ENCODE measurements around the gene IMMP1L. TPM values are rescaled to one million over a fixed set of nuclear protein-coding genes. Genes with fewer than 3 reads are reported as not detected.

The IMMP1L gene
- total and polyA plus RNA-seq, 2 donors (not counting 1 experiment from before 2014, with no cell fraction given) = 14.3 to 16.5 TPM

DNA sequence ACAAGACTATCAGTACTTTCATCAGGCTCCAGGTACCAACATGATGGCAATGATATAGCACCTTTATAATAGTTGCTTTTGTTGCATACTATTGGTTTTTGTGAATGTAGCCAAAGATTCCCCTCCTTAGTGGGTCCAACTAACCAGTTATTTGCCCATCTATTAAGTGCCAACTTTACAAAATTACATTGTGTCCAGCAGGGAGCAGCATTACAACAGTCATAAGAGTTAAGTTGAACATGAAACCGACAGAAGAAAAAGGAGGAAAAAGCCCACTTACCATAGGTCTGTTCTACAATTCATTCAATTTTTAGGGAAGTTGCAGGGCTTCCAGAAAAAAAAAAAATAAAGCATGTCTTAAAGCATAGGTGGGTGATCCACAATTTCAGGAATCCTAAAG is 21.6 kb downstream of the IMMP1L start:
- intact Hi-C loops (cut with micrococcal nuclease) = loop anchor here (2.0 to 5.0 kb wide), 2 partner anchors 469 to 689 kb away; no protein-coding TSS in a partner anchor
- TF ChIP-seq, protein P1, sequence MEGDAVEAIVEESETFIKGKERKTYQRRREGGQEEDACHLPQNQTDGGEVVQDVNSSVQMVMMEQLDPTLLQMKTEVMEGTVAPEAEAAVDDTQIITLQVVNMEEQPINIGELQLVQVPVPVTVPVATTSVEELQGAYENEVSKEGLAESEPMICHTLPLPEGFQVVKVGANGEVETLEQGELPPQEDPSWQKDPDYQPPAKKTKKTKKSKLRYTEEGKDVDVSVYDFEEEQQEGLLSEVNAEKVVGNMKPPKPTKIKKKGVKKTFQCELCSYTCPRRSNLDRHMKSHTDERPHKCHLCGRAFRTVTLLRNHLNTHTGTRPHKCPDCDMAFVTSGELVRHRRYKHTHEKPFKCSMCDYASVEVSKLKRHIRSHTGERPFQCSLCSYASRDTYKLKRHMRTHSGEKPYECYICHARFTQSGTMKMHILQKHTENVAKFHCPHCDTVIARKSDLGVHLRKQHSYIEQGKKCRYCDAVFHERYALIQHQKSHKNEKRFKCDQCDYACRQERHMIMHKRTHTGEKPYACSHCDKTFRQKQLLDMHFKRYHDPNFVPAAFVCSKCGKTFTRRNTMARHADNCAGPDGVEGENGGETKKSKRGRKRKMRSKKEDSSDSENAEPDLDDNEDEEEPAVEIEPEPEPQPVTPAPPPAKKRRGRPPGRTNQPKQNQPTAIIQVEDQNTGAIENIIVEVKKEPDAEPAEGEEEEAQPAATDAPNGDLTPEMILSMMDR (IDR thresholded peaks at IDR 0.05) = peak; percentile 30
- TF ChIP-seq EZH2 (IDR thresholded peaks at IDR 0.05; ENCODE audit: borderline replicate concordance, insufficient read depth, low read depth, low read length, poor library complexity, severe bottlenecking) = no peak
- no peak overlapping the region for H3K4me3 ChIP-seq (ENCODE audit: control extremely low read depth in 1 of 5, extremely low read depth in 1 of 5, insufficient read depth in 1 of 5, low read depth in 2 of 5, low read length in 4 of 5)
- H3K79me2 ChIP-seq (ENCODE audit: control insufficient read depth, insufficient read depth, low read length) = peaks cover 14% of the 10 kb centered on the region
- H3K9me3 ChIP-seq (ENCODE audit: control extremely low read depth in 1 of 3, control insufficient read depth in 2 of 3, insufficient read depth in 1 of 3, low read length in 2 of 3) = no peaks in the 10 kb centered on the region
- Mint-ChIP-seq H3K27ac (no peak overlapping the region), H3K4me1 (peaks cover 1% of the 10 kb centered on the region), H3K4me3 (no peak overlapping the region), H3K27me3 (no peaks in the 10 kb centered on the region), H3K9me3 (ENCODE audit: insufficient read depth) (no peaks in the 10 kb centered on the region)
- no peaks in the 10 kb centered on the region for H3K27me3 ChIP-seq (replicated peaks in 1 of 4; ENCODE audit: control extremely low read depth in 1 of 4, control insufficient read depth in 3 of 4, insufficient read depth in 4 of 4, low read length in 3 of 4)
- H2AFZ ChIP-seq (ENCODE audit: insufficient read depth, low read depth, low read length, poor library complexity, severe bottlenecking) = no peak overlapping the region
- peak; percentile 36 for DNase-seq
- ChIA-PET POLR2A (no interaction called here), CTCF (interaction anchor here (1.0 kb wide), 1 partner anchor 387 kb away, joined by 3 read pairs; no protein-coding TSS in a partner anchor)
- H3K4me1 ChIP-seq (ENCODE audit: control insufficient read depth in 2 of 2, insufficient read depth in 2 of 2, low read length in 2 of 2) = no peaks in the 10 kb centered on the region
- no peaks in the 10 kb centered on the region for H4K20me1 ChIP-seq (ENCODE audit: control insufficient read depth, insufficient read depth, low read length, poor library complexity, severe bottlenecking)
- H3K4me2 ChIP-seq (replicated peaks; ENCODE audit: low read depth, low read length, poor library complexity, severe bottlenecking) = no peak overlapping the region
- H3K9ac ChIP-seq (ENCODE audit: low read length) = no peak overlapping the region
- peaks cover 0 to 2% of the 10 kb centered on the region in 2 experiments for H3K36me3 ChIP-seq (replicated peaks in 1 of 2; ENCODE audit: control extremely low read depth in 1 of 2, control insufficient read depth in 1 of 2, extremely low read depth in 1 of 2, insufficient read depth in 2 of 2, low read length in 1 of 2)
- no peak for ATAC-seq (ENCODE audit: low read depth)
- no CpG with 5 or more reads among the region's 1 CpG for WGBS (ENCODE audit: insufficient coverage)
- no peak overlapping the region for H3K27ac ChIP-seq (ENCODE audit: low read length in 2 of 2)

DNA sequence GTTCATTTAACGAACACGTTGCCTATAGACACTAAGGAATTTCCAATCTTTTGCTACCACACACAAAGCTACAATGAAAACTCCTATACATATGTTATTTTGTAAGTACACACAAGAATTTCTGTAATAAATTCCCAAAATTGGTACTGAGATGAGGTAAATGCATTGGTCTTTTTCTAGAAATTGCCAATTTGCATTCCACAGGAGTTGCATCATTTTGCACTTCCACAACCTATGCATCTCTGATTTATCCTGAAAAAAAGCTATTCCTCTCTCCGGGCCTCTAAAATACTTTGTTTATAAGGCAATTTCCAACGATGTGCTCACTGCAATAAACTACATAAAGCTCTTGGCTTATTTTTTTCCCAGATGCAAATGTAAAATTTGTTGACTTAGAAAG is 24.9 kb downstream of the IMMP1L start:
- intact Hi-C loops (cut with micrococcal nuclease) = no loop called here
- no peaks in the 10 kb centered on the region for H3K27me3 Mint-ChIP-seq
- Histone ChIP-seq H3K9ac (ENCODE audit: low read length) (no peak overlapping the region), H3K4me1 (ENCODE audit: control insufficient read depth in 2 of 2, insufficient read depth in 2 of 2, low read length in 2 of 2) (no peaks in the 10 kb centered on the region), H3K79me2 (ENCODE audit: control insufficient read depth, insufficient read depth, low read length) (peaks cover 14% of the 10 kb centered on the region), H3K27ac (ENCODE audit: low read length in 2 of 2) (no peak overlapping the region), H3K4me2 (replicated peaks; ENCODE audit: low read depth, low read length, poor library complexity, severe bottlenecking) (no peak overlapping the region), H3K9me3 (ENCODE audit: control extremely low read depth in 1 of 3, control insufficient read depth in 2 of 3, insufficient read depth in 1 of 3, low read length in 2 of 3) (no peaks in the 10 kb centered on the region), H3K27me3 (replicated peaks in 1 of 4; ENCODE audit: control extremely low read depth in 1 of 4, control insufficient read depth in 3 of 4, insufficient read depth in 4 of 4, low read length in 3 of 4) (no peaks in the 10 kb centered on the region), H4K20me1 (ENCODE audit: control insufficient read depth, insufficient read depth, low read length, poor library complexity, severe bottlenecking) (no peaks in the 10 kb centered on the region), H3K4me3 (ENCODE audit: control extremely low read depth in 1 of 5, extremely low read depth in 1 of 5, insufficient read depth in 1 of 5, low read depth in 2 of 5, low read length in 4 of 5) (no peak overlapping the region), H2AFZ (ENCODE audit: insufficient read depth, low read depth, low read length, poor library complexity, severe bottlenecking) (no peak overlapping the region), H3K36me3 (replicated peaks in 1 of 2; ENCODE audit: control extremely low read depth in 1 of 2, control insufficient read depth in 1 of 2, extremely low read depth in 1 of 2, insufficient read depth in 2 of 2, low read length in 1 of 2) (peaks cover 0 to 2% of the 10 kb centered on the region in 2 experiments)
- peaks cover 1% of the 10 kb centered on the region for H3K4me1 Mint-ChIP-seq
- no peak overlapping the region for H3K27ac Mint-ChIP-seq
- ChIA-PET CTCF (no interaction called here), POLR2A (no interaction called here)
- no peak overlapping the region for H3K4me3 Mint-ChIP-seq
- no peaks in the 10 kb centered on the region for H3K9me3 Mint-ChIP-seq (ENCODE audit: insufficient read depth)
- TF ChIP-seq EZH2 (IDR thresholded peaks at IDR 0.05; ENCODE audit: borderline replicate concordance, insufficient read depth, low read depth, low read length, poor library complexity, severe bottlenecking) = no peak
- TF ChIP-seq, protein P1 (IDR thresholded peaks at IDR 0.05) = no peak
- DNase-seq = no peak
- WGBS (ENCODE audit: insufficient coverage) = no CpG with 5 or more reads among the region's 4 CpGs
- no peak for ATAC-seq (ENCODE audit: low read depth)

Data from B cell (primary cell).